GM19397 (cell line): ENCODE results near the gene BCL2L1.
"Not testable (repeated sequence)": the region's sequence is repeated elsewhere in the genome, so short reads cannot be mapped to it uniquely, and the experiment has no call there.

ENCODE experiments used
- ATAC-seq: cut with Tn5 transposase; IDR thresholded peaks from one replicate; pipeline ENCODE4 v1.9.1; 2021; ENCODE audit warnings: mild to moderate bottlenecking, moderate library complexity; ENCODE audit not compliant: unreplicated experiment

Gene BCL2L1

GRCh38 chr20:31677553-31678260 lies 45.0 kb downstream of the BCL2L1 start:
- ATAC-seq, result no peak

- no peak for ATAC-seq
Measured at GRCh38 chr20:31676609-31676989, 46.1 kb downstream of the BCL2L1 start.

GRCh38 chr20:31675828-31676608 lies 46.6 kb downstream of the BCL2L1 start:
- peak; percentile 45 for ATAC-seq

- ATAC-seq, result peak; percentile 66
Measured at GRCh38 chr20:31674895-31675827, 47.5 kb downstream of the BCL2L1 start.

GRCh38 chr20:31673943-31674463 lies 48.7 kb downstream of the BCL2L1 start:
- no peak for ATAC-seq

- ATAC-seq, result no peak
Measured at GRCh38 chr20:31673435-31673834, 49.2 kb downstream of the BCL2L1 start.

GRCh38 chr20:31671324-31671723 lies 51.3 kb downstream of the BCL2L1 start:
- ATAC-seq, result no peak

- no peak for ATAC-seq
Measured at GRCh38 chr20:31670371-31671228, 52.1 kb downstream of the BCL2L1 start.

GRCh38 chr20:31669876-31670275 lies 52.8 kb downstream of the BCL2L1 start:
- no peak for ATAC-seq

GRCh38 chr20:31668944-31669343 lies 53.7 kb downstream of the BCL2L1 start:
- not testable (repeated sequence) for ATAC-seq

- ATAC-seq, result no peak
Measured at GRCh38 chr20:31667315-31668285, 55.1 kb downstream of the BCL2L1 start.

GRCh38 chr20:31666258-31667042 lies 56.2 kb downstream of the BCL2L1 start:
- ATAC-seq, result no peak

- no peak for ATAC-seq
Measured at GRCh38 chr20:31665753-31666152, 56.9 kb downstream of the BCL2L1 start.

GRCh38 chr20:31664696-31665354 lies 57.8 kb downstream of the BCL2L1 start:
- no peak for ATAC-seq

- no peak for ATAC-seq
Measured at GRCh38 chr20:31663838-31664695, 58.6 kb downstream of the BCL2L1 start.

GRCh38 chr20:31663524-31663837 lies 59.2 kb downstream of the BCL2L1 start:
- no peak for ATAC-seq

GRCh38 chr20:31662372-31662854 lies 60.3 kb downstream of the BCL2L1 start:
- ATAC-seq, result no peak
